Fibroblast of lung (primary cell): ENCODE results near the gene OTOP2. TPM values are rescaled to one million over a fixed set of nuclear protein-coding genes. Genes with fewer than 3 reads are reported as not detected.

Experiments used
- DNase-seq, 2 donors: peaks; one replicate each; pipeline versions ENCODE4 v3.0.0 to v3.0.0-alpha.2; 2010; ENCODE audit warnings: low read depth in 2 of 2
- H2AFZ ChIP-seq: 2 replicates; pipeline ENCODE4 v1.5.1; 2012; ENCODE audit warnings: low read length, control low read depth, inconsistent platforms
- H3K27ac ChIP-seq: 2 replicates; pipeline ENCODE4 v1.5.1; 2011; ENCODE audit warnings: low read length, control low read depth; ENCODE audit not compliant: insufficient read depth
- H3K27me3 ChIP-seq: 2 replicates; pipeline ENCODE4 v1.5.1; 2011; ENCODE audit warnings: mild to moderate bottlenecking, low read length; ENCODE audit not compliant: control insufficient read depth, insufficient read depth
- H3K36me3 ChIP-seq: 2 replicates; pipeline ENCODE4 v1.5.1; 2011; ENCODE audit warnings: low read length; ENCODE audit not compliant: control insufficient read depth, insufficient read depth
- H3K4me1 ChIP-seq: 2 replicates; pipeline ENCODE4 v1.5.1; 2011; ENCODE audit warnings: low read length; ENCODE audit not compliant: control insufficient read depth, insufficient read depth; ENCODE audit errors: extremely low read depth
- H3K4me2 ChIP-seq: 2 replicates; pipeline ENCODE4 v1.5.1; 2011; ENCODE audit warnings: low read length, control low read depth; ENCODE audit not compliant: insufficient read depth; ENCODE audit errors: extremely low read depth
- H3K4me3 ChIP-seq, 4 experiments: fragments of 200-600 bp in 1 of 4; sonication (generic) in 1 of 4; replicated peaks in 1 of 4; 2 replicates each; pipeline ENCODE4 v1.5.1; 2011 to 2016; ENCODE audit warnings: low read length in 4 of 4, low read depth in 3 of 4, mild to moderate bottlenecking in 3 of 4, control low read depth in 2 of 4, inconsistent platforms in 1 of 4, mixed read lengths in 1 of 4; ENCODE audit not compliant: insufficient read depth in 1 of 4; ENCODE audit errors: control extremely low read depth in 1 of 4
- H3K79me2 ChIP-seq: 2 replicates; pipeline ENCODE4 v1.5.1; 2012; ENCODE audit warnings: mild to moderate bottlenecking, low read length, inconsistent platforms; ENCODE audit not compliant: control insufficient read depth, insufficient read depth
- H3K9ac ChIP-seq: 2 replicates; pipeline ENCODE4 v1.5.1; 2011; ENCODE audit warnings: mild to moderate bottlenecking, low read length, control low read depth; ENCODE audit not compliant: insufficient read depth
- H3K9me3 ChIP-seq: 2 replicates; pipeline ENCODE4 v1.5.1; 2012; ENCODE audit warnings: low read depth, low read length; ENCODE audit not compliant: control insufficient read depth, insufficient read depth
- H4K20me1 ChIP-seq: 2 replicates; pipeline ENCODE4 v1.5.1; 2011; ENCODE audit warnings: low read length; ENCODE audit not compliant: control insufficient read depth, insufficient read depth; ENCODE audit errors: extremely low read depth
- EZH2 ChIP-seq: IDR thresholded peaks from 2 replicates; pipeline ENCODE4 v1.5.1; 2012; ENCODE audit warnings: low read length, control low read depth, mild to moderate bottlenecking; ENCODE audit errors: missing control alignments
- polyA plus RNA-seq, 2 donors: library from polyadenylated mRNA; depleted of rRNA in 1 of 2; stranded (reverse) in 1 of 2; unstranded in 1 of 2; fragments of >200 nt; gene quantifications; 2 replicates each; pipeline ENCODE4 v1.2.1, GENCODE V29; 2011 to 2012; ENCODE audit warnings: missing spikeins in 1 of 2
- total RNA-seq: library from RNA; depleted of rRNA; stranded (reverse); fragments of >200 nt; gene quantifications from 2 replicates; pipeline ENCODE4 v1.2.1, GENCODE V29; 2014
- TF ChIP-seq, protein P1 (sequence below), 2 donors: IDR thresholded peaks in 1 of 2; conservative IDR thresholded peaks in 1 of 2; 1 replicate in 1 of 2; 2 replicates in 1 of 2; pipeline ENCODE4 v1.5.1; 2011 to 2012; ENCODE audit warnings: low read length in 2 of 2, control low read depth in 1 of 2, inconsistent platforms in 1 of 2, low read depth in 1 of 2, mild to moderate bottlenecking in 1 of 2

OTOP2 gene
- total and polyA plus RNA-seq, 2 donors (not counting 1 experiment from before 2014, with no cell fraction given), result not detected

GRCh38 chr17:74962622-74963394 is 38.7 kb downstream of the OTOP2 start:
- DNase-seq, result no peak
- no peaks in the 10 kb centered on the region for H3K9me3 ChIP-seq
- no peak overlapping the region for H3K4me3 ChIP-seq
- no peaks in the 10 kb centered on the region for H3K27me3 ChIP-seq
- H3K36me3 ChIP-seq, result no peaks in the 10 kb centered on the region
- no peak overlapping the region for H3K9ac ChIP-seq
- H3K4me1 ChIP-seq, result no peaks in the 10 kb centered on the region
- no peak overlapping the region for H3K4me2 ChIP-seq
- H4K20me1 ChIP-seq, result no peaks in the 10 kb centered on the region
- H3K79me2 ChIP-seq, result no peaks in the 10 kb centered on the region
- TF ChIP-seq, protein P1, sequence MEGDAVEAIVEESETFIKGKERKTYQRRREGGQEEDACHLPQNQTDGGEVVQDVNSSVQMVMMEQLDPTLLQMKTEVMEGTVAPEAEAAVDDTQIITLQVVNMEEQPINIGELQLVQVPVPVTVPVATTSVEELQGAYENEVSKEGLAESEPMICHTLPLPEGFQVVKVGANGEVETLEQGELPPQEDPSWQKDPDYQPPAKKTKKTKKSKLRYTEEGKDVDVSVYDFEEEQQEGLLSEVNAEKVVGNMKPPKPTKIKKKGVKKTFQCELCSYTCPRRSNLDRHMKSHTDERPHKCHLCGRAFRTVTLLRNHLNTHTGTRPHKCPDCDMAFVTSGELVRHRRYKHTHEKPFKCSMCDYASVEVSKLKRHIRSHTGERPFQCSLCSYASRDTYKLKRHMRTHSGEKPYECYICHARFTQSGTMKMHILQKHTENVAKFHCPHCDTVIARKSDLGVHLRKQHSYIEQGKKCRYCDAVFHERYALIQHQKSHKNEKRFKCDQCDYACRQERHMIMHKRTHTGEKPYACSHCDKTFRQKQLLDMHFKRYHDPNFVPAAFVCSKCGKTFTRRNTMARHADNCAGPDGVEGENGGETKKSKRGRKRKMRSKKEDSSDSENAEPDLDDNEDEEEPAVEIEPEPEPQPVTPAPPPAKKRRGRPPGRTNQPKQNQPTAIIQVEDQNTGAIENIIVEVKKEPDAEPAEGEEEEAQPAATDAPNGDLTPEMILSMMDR (conservative IDR thresholded peaks at IDR 0.05 in 1 of 2, IDR thresholded peaks at IDR 0.05 in 1 of 2; ENCODE audit: low read depth in 1 of 2, low read length in 2 of 2), result no peak
- TF ChIP-seq EZH2, result no peak
- H3K27ac ChIP-seq, result no peak overlapping the region
- H2AFZ ChIP-seq, result no peak overlapping the region

DNA sequence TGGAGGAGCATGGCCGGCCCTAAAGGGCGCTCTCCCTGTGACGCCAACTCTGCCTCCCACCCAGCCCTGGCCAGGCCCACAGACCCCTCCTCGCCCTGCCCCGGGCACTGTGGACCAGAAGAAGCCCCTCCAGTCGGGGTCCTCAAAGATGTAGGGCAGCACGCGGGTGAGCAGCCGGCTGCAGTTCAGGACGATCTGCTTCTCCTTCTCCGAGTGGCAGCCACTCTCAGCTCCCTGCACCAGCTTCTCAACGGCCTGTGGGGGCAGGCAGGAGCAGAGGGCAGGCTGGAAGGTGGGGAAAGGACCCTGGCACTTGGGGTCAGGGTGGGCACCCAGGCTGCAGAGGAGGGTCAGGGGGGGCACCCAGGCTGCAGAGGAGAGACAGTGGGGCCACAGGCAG is 39.6 kb downstream of the OTOP2 start:
- Histone ChIP-seq H3K4me3 (no peak overlapping the region), H3K27ac (no peak overlapping the region), H2AFZ (no peak overlapping the region), H3K36me3 (no peaks in the 10 kb centered on the region), H3K27me3 (peaks cover 2% of the 10 kb centered on the region), H3K9ac (no peak overlapping the region), H3K4me2 (no peak overlapping the region), H4K20me1 (no peaks in the 10 kb centered on the region), H3K79me2 (no peaks in the 10 kb centered on the region), H3K4me1 (no peaks in the 10 kb centered on the region), H3K9me3 (no peaks in the 10 kb centered on the region)
- DNase-seq, result no peak
- no peak for TF ChIP-seq EZH2
- TF ChIP-seq, protein P1 (conservative IDR thresholded peaks at IDR 0.05 in 1 of 2, IDR thresholded peaks at IDR 0.05 in 1 of 2; ENCODE audit: low read depth in 1 of 2, low read length in 2 of 2), result peak in 1 of 2 donors; percentile 7

DNA sequence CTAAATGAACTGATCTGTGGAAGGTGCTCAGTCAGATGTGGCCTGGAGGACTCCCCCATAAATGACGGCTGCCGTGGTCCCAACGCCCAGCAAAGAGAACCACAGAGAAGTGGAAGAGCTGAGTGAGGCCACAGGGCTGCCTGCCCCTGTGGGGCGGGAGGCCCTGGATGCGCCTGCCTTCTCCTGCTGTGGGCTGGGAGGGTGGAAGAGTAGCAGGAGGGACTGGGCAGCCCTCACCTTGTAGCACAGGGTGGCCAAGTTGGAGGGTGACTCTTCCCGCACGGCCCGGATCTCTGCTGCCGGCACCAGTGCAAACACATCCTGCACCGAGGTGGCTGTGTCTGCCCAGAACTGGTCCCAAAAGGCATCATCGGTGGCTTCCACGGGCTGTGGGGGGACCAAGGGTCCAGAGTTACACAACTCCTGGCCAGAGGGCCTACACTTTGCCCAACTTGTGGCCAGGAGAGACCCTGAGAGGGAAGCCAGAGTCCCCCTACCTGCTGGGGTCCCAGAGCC is 40.2 kb downstream of the OTOP2 start:
- Histone ChIP-seq H3K4me3 (no peak overlapping the region), H3K36me3 (no peaks in the 10 kb centered on the region), H3K27me3 (peaks cover 2% of the 10 kb centered on the region), H2AFZ (no peak overlapping the region), H3K9me3 (no peaks in the 10 kb centered on the region), H3K4me2 (no peak overlapping the region), H3K4me1 (no peaks in the 10 kb centered on the region), H4K20me1 (no peaks in the 10 kb centered on the region), H3K79me2 (no peaks in the 10 kb centered on the region), H3K27ac (no peak overlapping the region), H3K9ac (no peak overlapping the region)
- no peak for TF ChIP-seq EZH2
- TF ChIP-seq, protein P1 (conservative IDR thresholded peaks at IDR 0.05 in 1 of 2, IDR thresholded peaks at IDR 0.05 in 1 of 2; ENCODE audit: low read depth in 1 of 2, low read length in 2 of 2), result no peak
- DNase-seq, result no peak
